Suppressor macrophage treated with lipopolysaccharide for 1 hour (primary cell): ENCODE measurements around the gene GID8.

ENCODE experiments used
- DNase-seq, 3 donors: peaks; one replicate each; pipeline ENCODE4 v3.0.0-alpha.2; 2020 to 2022

GID8 gene

GRCh38 chr20:62923669-62924441 lies 14.1 kb upstream of the GID8 start:
- DNase-seq: no peak

GRCh38 chr20:62924442-62925075 lies 13.4 kb upstream of the GID8 start:
- DNase-seq: no peak

GRCh38 chr20:62925076-62925419 lies 12.9 kb upstream of the GID8 start:
- DNase-seq: no peak

- DNase-seq: peak; percentile 75 to 85 (median 78)
These were observed 12.3 kb upstream of the GID8 start for GRCh38 chr20:62925420-62926228.

GRCh38 chr20:62926229-62927127 lies 11.5 kb upstream of the GID8 start, which contains the start of gene DIDO1:
TSS of gene DIDO1 (minus strand) at chr20:62926505.
- DNase-seq: peak; percentile 91 to 97 (median 94)

GRCh38 chr20:62927128-62927705 lies 10.7 kb upstream of the GID8 start:
- no peak for DNase-seq

GRCh38 chr20:62928246-62928939 lies 9.6 kb upstream of the GID8 start:
- DNase-seq: peak in 2 of 3 donors; percentile 27

- peak; percentile 70 to 87 (median 72) for DNase-seq
These were observed 8.9 kb upstream of the GID8 start for GRCh38 chr20:62929051-62929538.

- DNase-seq: no peak
These were observed 6.5 kb upstream of the GID8 start for GRCh38 chr20:62931464-62931863.

GRCh38 chr20:62933966-62934365 lies 4.0 kb upstream of the GID8 start:
- DNase-seq: no peak

GRCh38 chr20:62935204-62935967 lies 2.6 kb upstream of the GID8 start:
- DNase-seq: no peak

- DNase-seq: no peak
These were observed 1.9 kb upstream of the GID8 start for GRCh38 chr20:62935968-62936585.

- peak; percentile 98 to 99 (median 99) for DNase-seq
These were observed 461 bp upstream of the GID8 start for GRCh38 chr20:62937268-62938104.

- no peak for DNase-seq
These were observed 2.9 kb downstream of the GID8 start for GRCh38 chr20:62940875-62941274.

- DNase-seq: no peak
These were observed 3.8 kb downstream of the GID8 start for GRCh38 chr20:62941792-62942191.

GRCh38 chr20:62942456-62942855 lies 4.5 kb downstream of the GID8 start:
- no peak for DNase-seq

GRCh38 chr20:62943396-62943795 lies 5.4 kb downstream of the GID8 start:
- no peak for DNase-seq

GRCh38 chr20:62944184-62944583 lies 6.2 kb downstream of the GID8 start:
- no peak for DNase-seq

- no peak for DNase-seq
These were observed 6.8 kb downstream of the GID8 start for GRCh38 chr20:62944746-62945145.
